GM23338 (cell line): ENCODE results near the gene SRRD. TPM values are rescaled to one million over a fixed set of nuclear protein-coding genes. Genes with fewer than 3 reads are reported as not detected.

Experiments used
- ATAC-seq: fragments of 200-7000 bp; cut with Tn5 transposase; 3 replicates; pipeline ENCODE4 v1.9.1; 2020
- DNase-seq: peaks from one replicate; pipeline ENCODE4 v3.0.0-alpha.2; 2015; ENCODE audit warnings: low spot score
- H2AFZ ChIP-seq: fragments of 200-600 bp; sonication (generic); 2 replicates; pipeline ENCODE4 v1.8.0; 2016; ENCODE audit warnings: antibody characterized with exemption, mild to moderate bottlenecking, moderate library complexity
- H3F3A ChIP-seq: fragments of 200-600 bp; sonication (generic); replicated peaks from 2 replicates; pipeline ENCODE4 v1.8.0; 2017; ENCODE audit warnings: antibody characterized with exemption, mixed run types, low read depth
- H3K27ac ChIP-seq: fragments of 200-600 bp; sonication (generic); 2 replicates; pipeline ENCODE4 v1.6.1; 2016; ENCODE audit warnings: low read depth
- H3K27me3 ChIP-seq: fragments of 200-600 bp; sonication (generic); 2 replicates; pipeline ENCODE4 v1.8.0; 2016; ENCODE audit warnings: mild to moderate bottlenecking, mixed run types, moderate library complexity; ENCODE audit not compliant: insufficient read depth
- H3K36me3 ChIP-seq: fragments of 200-600 bp; sonication (generic); 2 replicates; pipeline ENCODE4 v1.8.0; 2016; ENCODE audit warnings: mild to moderate bottlenecking; ENCODE audit not compliant: insufficient read depth
- H3K4me1 ChIP-seq: fragments of 200-600 bp; sonication (generic); 2 replicates; pipeline ENCODE4 v1.8.0; 2016; ENCODE audit warnings: mild to moderate bottlenecking, moderate library complexity; ENCODE audit not compliant: insufficient read depth
- H3K4me2 ChIP-seq: fragments of 200-600 bp; sonication (generic); 2 replicates; pipeline ENCODE4 v1.7.1; 2017; ENCODE audit warnings: mixed run types
- H3K4me3 ChIP-seq: fragments of 200-600 bp; sonication (generic); 2 replicates; pipeline ENCODE4 v1.6.1; 2016; ENCODE audit warnings: mixed run types
- H3K79me2 ChIP-seq: fragments of 200-600 bp; sonication (generic); replicated peaks from 2 replicates; pipeline ENCODE4 v1.8.0; 2017; ENCODE audit warnings: mild to moderate bottlenecking; ENCODE audit not compliant: insufficient read depth
- H3K9me2 ChIP-seq: fragments of 200-600 bp; sonication (generic); 2 replicates; pipeline ENCODE4 v1.8.0; 2017; ENCODE audit not compliant: insufficient read depth
- H4K20me1 ChIP-seq: fragments of 200-600 bp; sonication (generic); replicated peaks from 2 replicates; pipeline ENCODE4 v1.8.0; 2017; ENCODE audit warnings: mild to moderate bottlenecking; ENCODE audit not compliant: insufficient read depth
- H3K27ac Mint-ChIP-seq: 2 replicates; pipeline ENCODE4 v1.8.0; 2020; ENCODE audit warnings: inconsistent platforms, mild to moderate bottlenecking, moderate library complexity, mixed read lengths
- H3K27me3 Mint-ChIP-seq: 3 replicates; pipeline ENCODE4 v1.8.0; 2022; ENCODE audit warnings: low read depth, mild to moderate bottlenecking, moderate library complexity, mixed read lengths, inconsistent platforms; ENCODE audit not compliant: insufficient read depth, poor library complexity
- H3K36me3 Mint-ChIP-seq: 3 replicates; pipeline ENCODE4 v1.8.0; 2021; ENCODE audit warnings: low read depth, mild to moderate bottlenecking, inconsistent platforms, moderate library complexity, mixed read lengths
- H3K4me1 Mint-ChIP-seq: 3 replicates; pipeline ENCODE4 v1.8.0; 2020; ENCODE audit warnings: mild to moderate bottlenecking, inconsistent platforms, mixed read lengths
- H3K4me3 Mint-ChIP-seq: 3 replicates; pipeline ENCODE4 v1.8.0; 2021; ENCODE audit warnings: moderate library complexity, mild to moderate bottlenecking, inconsistent platforms, mixed read lengths
- H3K9me3 Mint-ChIP-seq: 3 replicates; pipeline ENCODE4 v1.8.0; 2020; ENCODE audit warnings: moderate library complexity, mild to moderate bottlenecking, inconsistent platforms, mixed read lengths
- CREB1 ChIP-seq: fragments of 250-450 bp; sonication (Bioruptor Pico); IDR thresholded peaks from 2 replicates; pipeline ENCODE4 v1.5.0; 2020; ENCODE audit warnings: low read depth, mild to moderate bottlenecking, moderate library complexity
- CTCF ChIP-seq, 2 experiments: fragments of 200-600 bp in 1 of 2; sonication (generic) in 1 of 2; conservative IDR thresholded peaks; 2 replicates each; pipeline versions ENCODE4 v1.5.1 to v1.6.1; 2016 to 2017; ENCODE audit warnings: antibody characterized with exemption in 2 of 2, low read depth in 2 of 2, mild to moderate bottlenecking in 2 of 2, moderate library complexity in 1 of 2
- EZH2 ChIP-seq: fragments of 200-600 bp; sonication (generic); IDR thresholded peaks from one replicate; pipeline ENCODE4 v1.8.0; 2017; ENCODE audit warnings: antibody characterized with exemption, mild to moderate bottlenecking, low read depth; ENCODE audit not compliant: unreplicated experiment
- EZH2phosphoT487 ChIP-seq: fragments of 200-600 bp; sonication (generic); IDR thresholded peaks from one replicate; pipeline ENCODE4 v1.8.1; 2018; ENCODE audit warnings: antibody characterized with exemption; ENCODE audit not compliant: unreplicated experiment
- JUNB ChIP-seq: IDR thresholded peaks from one replicate; pipeline ENCODE4 v1.6.1; 2016; ENCODE audit warnings: antibody characterized with exemption; ENCODE audit not compliant: unreplicated experiment
- NANOG ChIP-seq: IDR thresholded peaks from 2 replicates; pipeline ENCODE4 v1.6.1; 2016; ENCODE audit warnings: antibody characterized with exemption, borderline replicate concordance
- POLR2AphosphoS5 ChIP-seq: IDR thresholded peaks from 2 replicates; pipeline ENCODE4 v1.6.1; 2016; ENCODE audit warnings: antibody characterized with exemption, low read depth
- REST ChIP-seq: IDR thresholded peaks from one replicate; pipeline ENCODE4 v1.6.1; 2018; ENCODE audit warnings: antibody characterized with exemption; ENCODE audit not compliant: unreplicated experiment
- STAT1 ChIP-seq: IDR thresholded peaks from one replicate; pipeline ENCODE4 v1.6.1; 2016; ENCODE audit warnings: antibody characterized with exemption; ENCODE audit not compliant: unreplicated experiment
- ZNF114 ChIP-seq: fragments of 250-450 bp; sonication (Bioruptor Pico); IDR thresholded peaks from 2 replicates; pipeline ENCODE4 v1.5.0; 2020; ENCODE audit warnings: mild to moderate bottlenecking, moderate library complexity
- ZNF462 ChIP-seq: fragments of 250-450 bp; sonication (Bioruptor Pico); IDR thresholded peaks from 2 replicates; pipeline ENCODE4 v1.5.0; 2020; ENCODE audit warnings: mild to moderate bottlenecking, moderate library complexity
- polyA plus RNA-seq: library from polyadenylated mRNA; unstranded; fragments of >200 nt; fragmentation: Nextera tagmentation; extraction: Ambion mirVana; gene quantifications from 2 replicates; pipeline ENCODE4 v1.2.1, GENCODE V29; 2016
- total RNA-seq: library from RNA; depleted of rRNA; stranded (reverse); fragments of >200 nt; shearing (Covaris generic); gene quantifications from 2 replicates; pipeline ENCODE4 v1.2.3, GENCODE V29; 2014
- TF ChIP-seq, protein P1 (sequence below): IDR thresholded peaks from 2 replicates; pipeline ENCODE4 v1.6.1; 2016; ENCODE audit warnings: antibody characterized with exemption

SRRD gene
- total and polyA plus RNA-seq, 2 experiments from 2014 or later = 17.8 to 23.2 TPM

- Histone ChIP-seq H3K36me3 (peaks cover 22% of the 10 kb centered on the region), H3K4me3 (no peak overlapping the region), H3K9me2 (no peaks in the 10 kb centered on the region), H3K27me3 (no peaks in the 10 kb centered on the region), H3K4me1 (peaks cover 27% of the 10 kb centered on the region), H4K20me1 (peaks cover 10% of the 10 kb centered on the region), H3K4me2 (0 out of 2 replicates have a peak overlapping the region, but pooled peaks have one; percentile 52), H3K27ac (no peak overlapping the region), H3K79me2 (peaks cover 61% of the 10 kb centered on the region), H3F3A (peaks cover 17% of the 10 kb centered on the region), H2AFZ (no peak overlapping the region)
- DNase-seq = no peak
- Mint-ChIP-seq H3K36me3 (peaks cover 33% of the 10 kb centered on the region), H3K9me3 (0 out of 3 replicates have a peak, but pooled peaks cover 2% of the 10 kb centered on the region), H3K4me3 (no peak overlapping the region), H3K27me3 (peaks cover 2% of the 10 kb centered on the region), H3K27ac (0 out of 2 replicates have a peak overlapping the region, but pooled peaks have one; percentile 10), H3K4me1 (peaks cover 41% of the 10 kb centered on the region)
- TF ChIP-seq CTCF (conservative IDR thresholded peaks at IDR 0.05; ENCODE audit: low read depth in 2 of 2) (no peak), EZH2 (no peak), ZNF114 (no peak), ZNF462 (CRISPR knock-in tag) (no peak), POLR2AphosphoS5 (no peak), REST (no peak), STAT1 (no peak), CREB1 (no peak), NANOG (no peak), EZH2phosphoT487 (no peak), JUNB (no peak)
- TF ChIP-seq, protein P1, sequence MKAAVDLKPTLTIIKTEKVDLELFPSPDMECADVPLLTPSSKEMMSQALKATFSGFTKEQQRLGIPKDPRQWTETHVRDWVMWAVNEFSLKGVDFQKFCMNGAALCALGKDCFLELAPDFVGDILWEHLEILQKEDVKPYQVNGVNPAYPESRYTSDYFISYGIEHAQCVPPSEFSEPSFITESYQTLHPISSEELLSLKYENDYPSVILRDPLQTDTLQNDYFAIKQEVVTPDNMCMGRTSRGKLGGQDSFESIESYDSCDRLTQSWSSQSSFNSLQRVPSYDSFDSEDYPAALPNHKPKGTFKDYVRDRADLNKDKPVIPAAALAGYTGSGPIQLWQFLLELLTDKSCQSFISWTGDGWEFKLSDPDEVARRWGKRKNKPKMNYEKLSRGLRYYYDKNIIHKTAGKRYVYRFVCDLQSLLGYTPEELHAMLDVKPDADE = no peak
- ATAC-seq = no peak
Observed at GRCh38 chr22:26480611-26480932, 3.1 kb upstream of the SRRD start.
